GM19328 (cell line): ENCODE data around the gene CDCA7.
"Not testable (repeated sequence)": the region's sequence is repeated elsewhere in the genome, so short reads cannot be mapped to it uniquely, and the experiment has no call there.

ENCODE experiments used
- ATAC-seq: cut with Tn5 transposase; IDR thresholded peaks from one replicate; pipeline ENCODE4 v1.9.1; 2021; ENCODE audit warnings: mild to moderate bottlenecking, moderate library complexity; ENCODE audit not compliant: unreplicated experiment

The CDCA7 gene

GRCh38 chr2:173354582-173355131 lies at the start of gene CDCA7:
Gene CDCA7, plus strand, starts transcription at chr2:173354872. Its CDS starts 92 bp downstream, at chr2:173354964.
- peak; percentile 47 for ATAC-seq

- ATAC-seq: no peak
Measured at GRCh38 chr2:173305303-173305702, 49.4 kb upstream of the CDCA7 start.

- ATAC-seq: peak; percentile 93
Measured at GRCh38 chr2:173307293-173307692, 47.4 kb upstream of the CDCA7 start.

GRCh38 chr2:173309370-173309769 lies 45.3 kb upstream of the CDCA7 start:
- not testable (repeated sequence) for ATAC-seq

- no peak for ATAC-seq
Measured at GRCh38 chr2:173311844-173312606, 42.6 kb upstream of the CDCA7 start.

- no peak for ATAC-seq
Measured at GRCh38 chr2:173323371-173323770, 31.3 kb upstream of the CDCA7 start.

GRCh38 chr2:173326806-173327205 lies 27.9 kb upstream of the CDCA7 start:
- no peak for ATAC-seq

GRCh38 chr2:173327421-173327820 lies 27.3 kb upstream of the CDCA7 start:
- no peak for ATAC-seq

- ATAC-seq: not testable (repeated sequence)
Measured at GRCh38 chr2:173333003-173333402, 21.7 kb upstream of the CDCA7 start.

GRCh38 chr2:173339807-173340206 lies 14.9 kb upstream of the CDCA7 start:
- ATAC-seq: no peak

GRCh38 chr2:173343921-173344320 lies 10.8 kb upstream of the CDCA7 start:
- ATAC-seq: no peak

- ATAC-seq: no peak
Measured at GRCh38 chr2:173346035-173346434, 8.6 kb upstream of the CDCA7 start.

GRCh38 chr2:173347305-173348168 lies 7.1 kb upstream of the CDCA7 start:
- no peak for ATAC-seq

- no peak for ATAC-seq
Measured at GRCh38 chr2:173349287-173349686, 5.4 kb upstream of the CDCA7 start.

GRCh38 chr2:173350383-173350782 lies 4.3 kb upstream of the CDCA7 start:
- ATAC-seq: no peak

GRCh38 chr2:173351879-173352278 lies 2.8 kb upstream of the CDCA7 start:
- ATAC-seq: no peak

GRCh38 chr2:173353556-173353955 lies 1.1 kb upstream of the CDCA7 start:
- no peak for ATAC-seq

- peak; percentile 5 for ATAC-seq
Measured at GRCh38 chr2:173354073-173354581, 545 bp upstream of the CDCA7 start.

GRCh38 chr2:173355132-173355865 lies 627 bp downstream of the CDCA7 start:
- ATAC-seq: peak; percentile 27

- no peak for ATAC-seq
Measured at GRCh38 chr2:173355866-173356508, 1.3 kb downstream of the CDCA7 start.
